HCT116 (cell line): Measurements from ENCODE around the gene TM9SF4. TPM values are rescaled to one million over a fixed set of nuclear protein-coding genes. Genes with fewer than 3 reads are reported as not detected.

Experiments used
- ATAC-seq: fragments of 200-7000 bp; cut with Tn5 transposase; 2 replicates; pipeline ENCODE4 v1.9.1; 2020; ENCODE audit warnings: mild to moderate bottlenecking, moderate library complexity
- BruUV-seq: library from RNA; stranded (reverse); fragments of 400-500 nt; replicated peaks from 2 replicates; lab custom pipeline; 2021; lab: Mats Ljungman, UMichigan
- CTCF ChIA-PET: fragments of 300-600 bp; sonication (Branson Sonifier 250); formaldehyde crosslinking; loops from one replicate; lab custom pipeline; 2021; ENCODE audit warnings: antibody characterized with exemption; lab: Charles Lee
- POLR2A ChIA-PET: fragments of 300-600, 350-600 bp; sonication (Branson Sonifier 250); formaldehyde crosslinking; loops from one replicate; lab custom pipeline; 2021; ENCODE audit warnings: antibody characterized with exemption; lab: Charles Lee
- RAD21 ChIA-PET, 2 experiments: fragments of 300-600 bp; sonication (Branson Sonifier 250); formaldehyde crosslinking; loops; one replicate each; lab custom pipeline; 2023; ENCODE audit warnings: low total read pairs in 2 of 2; ENCODE audit not compliant: uncharacterized antibody in 2 of 2, unreplicated experiment in 2 of 2, low non-redundant PET in 1 of 2; lab: Charles Lee
- DNase-seq: peaks from one replicate; pipeline ENCODE4 v3.0.0-alpha.2; 2010; ENCODE audit warnings: low read depth, low spot score
- H2AFZ ChIP-seq: fragments of 200-600 bp; shearing (Covaris generic), sonication (generic); 2 replicates; pipeline ENCODE4 v1.6.1; 2017; ENCODE audit warnings: low read depth, mixed run types, mixed read lengths, antibody characterized with exemption, low read length; ENCODE audit not compliant: poor library complexity, severe bottlenecking
- H3K27ac ChIP-seq: 2 replicates; pipeline ENCODE4 v1.5.1; 2012; ENCODE audit warnings: low read depth, low read length
- H3K27me3 ChIP-seq: fragments of 200-600 bp; sonication (generic); 2 replicates; pipeline ENCODE4 v1.6.1; 2016; ENCODE audit warnings: mixed run types, low read length, mixed read lengths; ENCODE audit not compliant: insufficient read depth
- H3K36me3 ChIP-seq, 2 experiments: fragments of 200-500 bp in 1 of 2; fragments of 200-600 bp in 1 of 2; sonication (Bioruptor generic) in 1 of 2; sonication (generic) in 1 of 2; 2 replicates each; pipeline versions ENCODE4 v1.5.1 to v1.6.1; 2014 to 2016; ENCODE audit warnings: low read length in 2 of 2, inconsistent platforms in 1 of 2, mixed read lengths in 1 of 2, mixed run types in 1 of 2; ENCODE audit not compliant: insufficient read depth in 2 of 2, control insufficient read depth in 1 of 2
- H3K4me1 ChIP-seq, 2 experiments: fragments of 200-600 bp in 1 of 2; sonication (generic) in 1 of 2; 2 replicates each; pipeline versions ENCODE4 v1.5.1 to v1.6.1; 2012 to 2017; ENCODE audit warnings: low read length in 2 of 2, inconsistent platforms in 1 of 2, mild to moderate bottlenecking in 1 of 2, mixed read lengths in 1 of 2, mixed run types in 1 of 2, moderate library complexity in 1 of 2; ENCODE audit not compliant: insufficient read depth in 2 of 2, control insufficient read depth in 1 of 2
- H3K4me2 ChIP-seq: fragments of 200-600 bp; sonication (generic); 2 replicates; pipeline ENCODE4 v1.6.1; 2017; ENCODE audit warnings: mixed run types, low read length, mixed read lengths
- H3K4me3 ChIP-seq, 2 experiments: fragments of 200-600 bp in 1 of 2; sonication (generic) in 1 of 2; replicated peaks in 1 of 2; 2 replicates each; pipeline ENCODE4 v1.5.1; 2011 to 2016; ENCODE audit warnings: low read length in 2 of 2, control low read depth in 1 of 2, low read depth in 1 of 2, mild to moderate bottlenecking in 1 of 2, mixed read lengths in 1 of 2, mixed run types in 1 of 2
- H3K79me2 ChIP-seq: fragments of 200-600 bp; sonication (generic); 2 replicates; pipeline ENCODE4 v1.6.1; 2017; ENCODE audit warnings: mild to moderate bottlenecking, mixed run types, low read length, moderate library complexity, mixed read lengths; ENCODE audit not compliant: insufficient read depth
- H3K9ac ChIP-seq: fragments of 200-600 bp; sonication (generic); 2 replicates; pipeline ENCODE4 v1.6.1; 2016; ENCODE audit warnings: low read length, mixed read lengths
- H3K9me2 ChIP-seq: fragments of 200-600 bp; sonication (generic), shearing (Covaris generic); 2 replicates; pipeline ENCODE4 v1.6.1; 2017; ENCODE audit warnings: mixed run types, mild to moderate bottlenecking, moderate library complexity; ENCODE audit not compliant: insufficient read depth
- H3K9me3 ChIP-seq, 2 experiments: fragments of 200-500 bp in 1 of 2; fragments of 200-600 bp in 1 of 2; sonication (Bioruptor generic) in 1 of 2; sonication (generic) in 1 of 2; 2 replicates each; pipeline ENCODE4 v1.6.1; 2014 to 2017; ENCODE audit warnings: low read length in 2 of 2, mixed read lengths in 2 of 2, inconsistent platforms in 1 of 2, low read depth in 1 of 2, mild to moderate bottlenecking in 1 of 2, mixed run types in 1 of 2, moderate library complexity in 1 of 2; ENCODE audit not compliant: control insufficient read depth in 1 of 2, insufficient read depth in 1 of 2
- H4K20me1 ChIP-seq: fragments of 200-600 bp; sonication (generic), shearing (Covaris generic); 2 replicates; pipeline ENCODE4 v1.6.1; 2017; ENCODE audit warnings: mixed run types, mild to moderate bottlenecking, moderate library complexity; ENCODE audit not compliant: insufficient read depth
- ATF3 ChIP-seq: IDR thresholded peaks from 2 replicates; pipeline ENCODE4 v1.6.1; 2012
- CBX3 ChIP-seq: IDR thresholded peaks from 2 replicates; pipeline ENCODE4 v1.6.1; 2012; ENCODE audit warnings: low read depth
- ELF1 ChIP-seq: IDR thresholded peaks from 2 replicates; pipeline ENCODE4 v1.6.1; 2012; ENCODE audit warnings: low read depth, borderline replicate concordance
- EZH2 ChIP-seq: fragments of 200-600 bp; sonication (generic); IDR thresholded peaks from 2 replicates; pipeline ENCODE4 v1.6.1; 2017; ENCODE audit warnings: antibody characterized with exemption, mixed run types
- JUND ChIP-seq: IDR thresholded peaks from 2 replicates; pipeline ENCODE4 v1.6.1; 2012
- POLR2A ChIP-seq: IDR thresholded peaks from 2 replicates; pipeline ENCODE4 v1.7.0; 2011; ENCODE audit warnings: borderline replicate concordance; ENCODE audit not compliant: insufficient read depth, insufficient read length; ENCODE audit errors: extremely low read depth
- SIN3A ChIP-seq: IDR thresholded peaks from 2 replicates; pipeline ENCODE4 v1.6.1; 2012; ENCODE audit warnings: low read depth
- SP1 ChIP-seq: IDR thresholded peaks from 2 replicates; pipeline ENCODE4 v1.6.1; 2012; ENCODE audit warnings: low read depth
- SRF ChIP-seq: IDR thresholded peaks from 2 replicates; pipeline ENCODE4 v1.6.1; 2012; ENCODE audit warnings: low read depth
- TCF7L2 ChIP-seq: IDR thresholded peaks from 2 replicates; pipeline ENCODE4 v1.7.0; 2011; ENCODE audit warnings: borderline replicate concordance, inconsistent platforms; ENCODE audit not compliant: insufficient read depth, insufficient read length; ENCODE audit errors: extremely low read depth
- YY1 ChIP-seq: IDR thresholded peaks from 2 replicates; pipeline ENCODE4 v1.6.1; 2011; ENCODE audit warnings: low read length, low read depth, moderate library complexity, mild to moderate bottlenecking; ENCODE audit not compliant: insufficient replicate concordance; ENCODE audit errors: extremely low read depth
- ZBTB33 ChIP-seq: IDR thresholded peaks from 2 replicates; pipeline ENCODE4 v1.6.1; 2011; ENCODE audit warnings: mild to moderate bottlenecking, low read length, moderate library complexity; ENCODE audit not compliant: insufficient replicate concordance; ENCODE audit errors: extremely low read depth
- intact Hi-C: fragments of 100-400 bp; cut with micrococcal nuclease; formaldehyde crosslinking; loops from 2 replicates; pipeline ENCODE4 v1.10.0; 2022
- total RNA-seq: library from RNA; stranded (reverse); gene quantifications from one replicate; pipeline ENCODE4 v1.2.1, GENCODE V29; 2021; ENCODE audit not compliant: unreplicated experiment

The TM9SF4 gene
- total RNA-seq, 1 experiment from 2014 or later = 51.2 TPM

GRCh38 chr20:32165836-32166545, 56.5 kb downstream of the TM9SF4 start:
- no peak overlapping the region for H3K4me2 ChIP-seq
- POLR2A ChIA-PET = no interaction called here
- no peaks in the 10 kb centered on the region for H3K9me3 ChIP-seq
- no peaks in the 10 kb centered on the region for H3K27me3 ChIP-seq
- H4K20me1 ChIP-seq = no peaks in the 10 kb centered on the region
- DNase-seq = no peak
- H3K79me2 ChIP-seq = no peaks in the 10 kb centered on the region
- no peak overlapping the region for H3K27ac ChIP-seq
- intact Hi-C loops = no loop called here
- TF ChIP-seq SRF (no peak), POLR2A (no peak), YY1 (no peak), TCF7L2 (no peak), SIN3A (no peak), ATF3 (no peak), ZBTB33 (no peak), EZH2 (no peak), CBX3 (no peak), SP1 (no peak), ELF1 (no peak), JUND (no peak)
- TF ChIP-seq, all 23 proteins: peak for 0
- no peaks in the 10 kb centered on the region for H3K9me2 ChIP-seq
- ChIA-PET RAD21 (no interaction called here), CTCF (no interaction called here)
- H2AFZ ChIP-seq = no peak overlapping the region
- H3K9ac ChIP-seq = no peak overlapping the region
- BruUV-seq = no TSS peak
- no peak for ATAC-seq
- peaks cover 9% of the 10 kb centered on the region in 2 experiments; a peak in 3 of 4 replicates for H3K4me1 ChIP-seq
- H3K36me3 ChIP-seq = peaks cover 22 to 23% of the 10 kb centered on the region in 2 experiments
- no peak overlapping the region for H3K4me3 ChIP-seq
